ENCODE results near the gene RNGTT.

The RNGTT gene

GRCh38 chr6:88575536-88575935, 387.9 kb downstream of the RNGTT start:
- TF ChIP-seq, protein P1, sequence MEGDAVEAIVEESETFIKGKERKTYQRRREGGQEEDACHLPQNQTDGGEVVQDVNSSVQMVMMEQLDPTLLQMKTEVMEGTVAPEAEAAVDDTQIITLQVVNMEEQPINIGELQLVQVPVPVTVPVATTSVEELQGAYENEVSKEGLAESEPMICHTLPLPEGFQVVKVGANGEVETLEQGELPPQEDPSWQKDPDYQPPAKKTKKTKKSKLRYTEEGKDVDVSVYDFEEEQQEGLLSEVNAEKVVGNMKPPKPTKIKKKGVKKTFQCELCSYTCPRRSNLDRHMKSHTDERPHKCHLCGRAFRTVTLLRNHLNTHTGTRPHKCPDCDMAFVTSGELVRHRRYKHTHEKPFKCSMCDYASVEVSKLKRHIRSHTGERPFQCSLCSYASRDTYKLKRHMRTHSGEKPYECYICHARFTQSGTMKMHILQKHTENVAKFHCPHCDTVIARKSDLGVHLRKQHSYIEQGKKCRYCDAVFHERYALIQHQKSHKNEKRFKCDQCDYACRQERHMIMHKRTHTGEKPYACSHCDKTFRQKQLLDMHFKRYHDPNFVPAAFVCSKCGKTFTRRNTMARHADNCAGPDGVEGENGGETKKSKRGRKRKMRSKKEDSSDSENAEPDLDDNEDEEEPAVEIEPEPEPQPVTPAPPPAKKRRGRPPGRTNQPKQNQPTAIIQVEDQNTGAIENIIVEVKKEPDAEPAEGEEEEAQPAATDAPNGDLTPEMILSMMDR (conservative IDR thresholded peaks at IDR 0.05; ENCODE audit: low read depth, low read length): no peak
- H3K4me3 ChIP-seq (ENCODE audit: low read depth, low read length): no peak overlapping the region
- no peak for DNase-seq (ENCODE audit: low read depth)

DNA sequence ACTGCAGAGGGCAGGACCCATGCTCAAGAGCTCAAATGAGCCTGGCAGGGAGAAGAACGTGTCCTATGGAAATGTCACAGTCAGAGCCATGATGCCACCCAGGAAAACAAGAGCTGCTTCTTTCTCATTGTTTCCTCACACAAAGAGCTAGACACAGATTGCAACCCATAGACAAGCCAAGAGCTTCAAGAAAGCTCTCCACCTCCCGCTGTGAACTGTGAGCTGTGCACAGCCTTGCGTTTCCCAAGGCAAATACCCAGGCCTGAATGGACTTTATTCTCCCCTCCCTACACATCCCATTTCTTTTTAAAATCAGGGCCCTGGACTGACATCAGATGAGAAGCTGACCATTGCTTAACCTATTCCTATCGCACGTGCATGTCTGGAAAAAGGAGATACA, 388.8 kb downstream of the RNGTT start:
- TF ChIP-seq, protein P1 (conservative IDR thresholded peaks at IDR 0.05; ENCODE audit: low read depth, low read length): no peak
- no peak overlapping the region for H3K4me3 ChIP-seq (ENCODE audit: low read depth, low read length)
- DNase-seq (ENCODE audit: low read depth): no peak

DNA sequence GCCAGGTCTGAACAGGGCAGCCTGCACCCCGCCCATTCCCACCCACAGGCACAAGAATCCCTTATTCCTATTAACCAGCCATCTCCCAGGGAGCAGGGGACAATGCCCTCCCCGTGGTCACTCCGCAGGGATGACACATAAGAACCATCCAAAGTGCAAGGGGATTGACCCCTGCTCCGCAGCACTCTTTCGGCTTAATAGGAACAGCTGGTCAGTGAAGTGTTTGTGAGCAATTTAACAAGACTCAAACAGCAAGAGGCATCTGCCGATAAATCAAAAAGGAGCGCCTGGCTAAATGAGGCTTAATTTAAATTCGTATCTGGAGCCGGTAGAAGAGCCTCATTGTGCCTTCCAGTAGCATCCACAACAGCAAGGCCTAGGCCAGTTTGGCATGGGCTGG, 389.4 kb downstream of the RNGTT start:
- TF ChIP-seq, protein P1 (conservative IDR thresholded peaks at IDR 0.05; ENCODE audit: low read depth, low read length): no peak
- H3K4me3 ChIP-seq (ENCODE audit: low read depth, low read length): no peak overlapping the region
- no peak for DNase-seq (ENCODE audit: low read depth)

- TF ChIP-seq, protein P1 (conservative IDR thresholded peaks at IDR 0.05; ENCODE audit: low read depth, low read length): no peak
- no peak overlapping the region for H3K4me3 ChIP-seq (ENCODE audit: low read depth, low read length)
- DNase-seq (ENCODE audit: low read depth): no peak
These were observed 389.9 kb downstream of the RNGTT start for GRCh38 chr6:88573561-88573960.

GRCh38 chr6:88572449-88573139, 390.8 kb downstream of the RNGTT start:
- DNase-seq (ENCODE audit: low read depth): no peak
- TF ChIP-seq, protein P1 (conservative IDR thresholded peaks at IDR 0.05; ENCODE audit: low read depth, low read length): no peak
- H3K4me3 ChIP-seq (ENCODE audit: low read depth, low read length): no peak overlapping the region

- no peak for DNase-seq (ENCODE audit: low read depth)
- H3K4me3 ChIP-seq (ENCODE audit: low read depth, low read length): no peak overlapping the region
- TF ChIP-seq, protein P1 (conservative IDR thresholded peaks at IDR 0.05; ENCODE audit: low read depth, low read length): no peak
These were observed 393.5 kb downstream of the RNGTT start for GRCh38 chr6:88569959-88570358.

GRCh38 chr6:88567696-88568095, 395.7 kb downstream of the RNGTT start:
- DNase-seq (ENCODE audit: low read depth): no peak
- no peak overlapping the region for H3K4me3 ChIP-seq (ENCODE audit: low read depth, low read length)
- TF ChIP-seq, protein P1 (conservative IDR thresholded peaks at IDR 0.05; ENCODE audit: low read depth, low read length): no peak
